Measurements from ENCODE around the gene ZNF79. TPM values are rescaled to one million over a fixed set of nuclear protein-coding genes. Genes with fewer than 3 reads are reported as not detected.

ZNF79 gene
- total and polyA plus RNA-seq, 2 experiments from 2014 or later = 2.2 to 6.3 TPM

GRCh38 chr9:127491516-127491915 lies 67.3 kb downstream of the ZNF79 start:
- ATAC-seq (no peak), DNase-seq (ENCODE audit: low spot score) (no peak)
- Mint-ChIP-seq H3K9me3 (no peaks in the 10 kb centered on the region), H3K27me3 (ENCODE audit: insufficient read depth, low read depth, poor library complexity) (peaks cover 5% of the 10 kb centered on the region), H3K4me1 (peaks cover 5% of the 10 kb centered on the region), H3K4me3 (no peak overlapping the region), H3K36me3 (ENCODE audit: low read depth) (peaks cover 16% of the 10 kb centered on the region; the same call in 2 of the 3 replicates), H3K27ac (no peak overlapping the region)
- Histone ChIP-seq H3K79me2 (replicated peaks; ENCODE audit: insufficient read depth) (no peaks in the 10 kb centered on the region), H3K27me3 (ENCODE audit: insufficient read depth) (no peaks in the 10 kb centered on the region), H3K4me1 (ENCODE audit: insufficient read depth) (no peaks in the 10 kb centered on the region), H3K4me3 (no peak overlapping the region), H3F3A (replicated peaks; ENCODE audit: low read depth) (no peaks in the 10 kb centered on the region), H4K20me1 (replicated peaks; ENCODE audit: insufficient read depth) (no peaks in the 10 kb centered on the region; the same call in 1 of the 2 replicates), H3K9me2 (ENCODE audit: insufficient read depth) (no peaks in the 10 kb centered on the region), H3K36me3 (ENCODE audit: insufficient read depth) (no peaks in the 10 kb centered on the region; the same call in 1 of the 2 replicates), H3K4me2 (no peak overlapping the region), H3K27ac (ENCODE audit: low read depth) (no peak overlapping the region), H2AFZ (no peak overlapping the region)
- TF ChIP-seq ETS1 (IDR thresholded peaks at IDR 0.05) (no peak), CTCF (conservative IDR thresholded peaks at IDR 0.05; ENCODE audit: low read depth in 2 of 2) (no peak), ZNF114 (CRISPR knock-in tag; IDR thresholded peaks at IDR 0.05) (no peak), EZH2phosphoT487 (IDR thresholded peaks at IDR 0.05; ENCODE audit: unreplicated experiment) (no peak), REST (IDR thresholded peaks at IDR 0.05; ENCODE audit: unreplicated experiment) (no peak), ZNF331 (CRISPR knock-in tag; IDR thresholded peaks at IDR 0.05; ENCODE audit: low read depth) (no peak), EZH2 (IDR thresholded peaks at IDR 0.05; ENCODE audit: low read depth, unreplicated experiment) (no peak), JUNB (IDR thresholded peaks at IDR 0.05; ENCODE audit: unreplicated experiment) (no peak), POLR2AphosphoS5 (IDR thresholded peaks at IDR 0.05; ENCODE audit: low read depth) (no peak), CREB1 (CRISPR knock-in tag; IDR thresholded peaks at IDR 0.05; ENCODE audit: low read depth) (no peak), NANOG (IDR thresholded peaks at IDR 0.05; ENCODE audit: borderline replicate concordance) (no peak), ZNF462 (CRISPR knock-in tag; IDR thresholded peaks at IDR 0.05) (no peak), STAT1 (IDR thresholded peaks at IDR 0.05; ENCODE audit: unreplicated experiment) (no peak)

All from GM23338 (cell line).